ENCODE data around the gene VAPB. TPM values are rescaled to one million over a fixed set of nuclear protein-coding genes. Genes with fewer than 3 reads are reported as not detected.

VAPB gene
- total RNA-seq, 1 experiment from 2014 or later, result 51.1 TPM

DNA sequence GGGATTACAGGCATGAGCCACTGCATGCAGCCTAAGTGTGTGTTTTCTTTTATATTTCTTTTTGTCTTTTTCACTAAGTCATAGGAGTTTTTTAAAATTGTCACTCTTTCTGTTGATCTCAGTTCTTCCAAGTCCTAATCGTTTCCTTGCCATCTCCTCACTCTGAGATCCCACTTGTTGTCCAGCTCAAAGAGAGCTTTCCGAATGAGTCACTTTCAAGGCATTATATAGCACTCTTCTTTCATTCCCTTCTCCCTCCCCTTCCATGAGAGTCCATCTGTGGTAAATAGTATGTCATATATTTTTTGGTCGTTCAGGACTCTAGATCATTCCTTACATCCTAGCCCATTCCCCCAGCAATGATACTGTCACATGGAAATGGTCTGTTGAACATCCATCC is 4.3 kb downstream of the VAPB start:
- Histone ChIP-seq H3K27ac (ENCODE audit: low read depth, low read length) (no peak overlapping the region), H3K9ac (ENCODE audit: low read length) (no peak overlapping the region), H3K4me3 (replicated peaks in 1 of 2; ENCODE audit: low read depth in 1 of 2, low read length in 2 of 2) (no peak overlapping the region), H3K27me3 (ENCODE audit: insufficient read depth, low read length) (no peaks in the 10 kb centered on the region), H4K20me1 (ENCODE audit: insufficient read depth) (peaks cover 16% of the 10 kb centered on the region; the same call in 1 of the 2 replicates), H3K79me2 (ENCODE audit: insufficient read depth, low read length) (peaks cover 91% of the 10 kb centered on the region), H3K9me2 (ENCODE audit: insufficient read depth) (no peaks in the 10 kb centered on the region), H3K9me3 (ENCODE audit: control insufficient read depth in 1 of 2, insufficient read depth in 1 of 2, low read depth in 1 of 2, low read length in 2 of 2) (no peaks in the 10 kb centered on the region), H3K4me1 (ENCODE audit: control insufficient read depth in 1 of 2, insufficient read depth in 2 of 2, low read length in 2 of 2) (peaks cover 13 to 15% of the 10 kb centered on the region in 2 experiments), H3K36me3 (ENCODE audit: control insufficient read depth in 1 of 2, insufficient read depth in 2 of 2, low read length in 2 of 2) (peaks cover 11 to 17% of the 10 kb centered on the region in 2 experiments; a peak in 3 of 4 replicates), H2AFZ (ENCODE audit: low read depth, low read length, poor library complexity, severe bottlenecking) (no peak overlapping the region), H3K4me2 (ENCODE audit: low read length) (no peak overlapping the region)
- RAD21 ChIA-PET (ENCODE audit: low non-redundant PET in 1 of 2, low total read pairs in 2 of 2, uncharacterized antibody in 2 of 2, unreplicated experiment in 2 of 2), result no interaction called here
- no peak for ATAC-seq
- intact Hi-C loops (cut with micrococcal nuclease), result no loop called here
- DNase-seq (ENCODE audit: low read depth, low spot score), result no peak
- BruUV-seq (replicated peaks), result no TSS peak
- CTCF ChIA-PET, result no interaction called here
- TF ChIP-seq EZH2 (IDR thresholded peaks at IDR 0.05) (no peak), CEBPB (IDR thresholded peaks at IDR 0.05; ENCODE audit: low read depth) (no peak), POLR2AphosphoS5 (IDR thresholded peaks at IDR 0.05; ENCODE audit: low read depth, low read length) (no peak), EZH2phosphoT487 (IDR thresholded peaks at IDR 0.05; ENCODE audit: borderline replicate concordance) (no peak), SRF (IDR thresholded peaks at IDR 0.05; ENCODE audit: low read depth) (no peak), ELF1 (IDR thresholded peaks at IDR 0.05; ENCODE audit: borderline replicate concordance, low read depth) (no peak), POLR2A (IDR thresholded peaks at IDR 0.05; ENCODE audit: borderline replicate concordance, extremely low read depth, insufficient read depth, insufficient read length) (no peak), JUND (IDR thresholded peaks at IDR 0.05) (no peak)
- TF ChIP-seq, protein P1, sequence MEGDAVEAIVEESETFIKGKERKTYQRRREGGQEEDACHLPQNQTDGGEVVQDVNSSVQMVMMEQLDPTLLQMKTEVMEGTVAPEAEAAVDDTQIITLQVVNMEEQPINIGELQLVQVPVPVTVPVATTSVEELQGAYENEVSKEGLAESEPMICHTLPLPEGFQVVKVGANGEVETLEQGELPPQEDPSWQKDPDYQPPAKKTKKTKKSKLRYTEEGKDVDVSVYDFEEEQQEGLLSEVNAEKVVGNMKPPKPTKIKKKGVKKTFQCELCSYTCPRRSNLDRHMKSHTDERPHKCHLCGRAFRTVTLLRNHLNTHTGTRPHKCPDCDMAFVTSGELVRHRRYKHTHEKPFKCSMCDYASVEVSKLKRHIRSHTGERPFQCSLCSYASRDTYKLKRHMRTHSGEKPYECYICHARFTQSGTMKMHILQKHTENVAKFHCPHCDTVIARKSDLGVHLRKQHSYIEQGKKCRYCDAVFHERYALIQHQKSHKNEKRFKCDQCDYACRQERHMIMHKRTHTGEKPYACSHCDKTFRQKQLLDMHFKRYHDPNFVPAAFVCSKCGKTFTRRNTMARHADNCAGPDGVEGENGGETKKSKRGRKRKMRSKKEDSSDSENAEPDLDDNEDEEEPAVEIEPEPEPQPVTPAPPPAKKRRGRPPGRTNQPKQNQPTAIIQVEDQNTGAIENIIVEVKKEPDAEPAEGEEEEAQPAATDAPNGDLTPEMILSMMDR (IDR thresholded peaks at IDR 0.05 in 2 of 3, conservative IDR thresholded peaks at IDR 0.05 in 1 of 3; ENCODE audit: borderline replicate concordance in 1 of 3, insufficient read depth in 1 of 3, low read depth in 2 of 3, low read length in 2 of 3), result no peak
- TF ChIP-seq, protein P2, sequence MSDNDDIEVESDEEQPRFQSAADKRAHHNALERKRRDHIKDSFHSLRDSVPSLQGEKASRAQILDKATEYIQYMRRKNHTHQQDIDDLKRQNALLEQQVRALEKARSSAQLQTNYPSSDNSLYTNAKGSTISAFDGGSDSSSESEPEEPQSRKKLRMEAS (IDR thresholded peaks at IDR 0.05), result no peak
- TF ChIP-seq, protein P3, sequence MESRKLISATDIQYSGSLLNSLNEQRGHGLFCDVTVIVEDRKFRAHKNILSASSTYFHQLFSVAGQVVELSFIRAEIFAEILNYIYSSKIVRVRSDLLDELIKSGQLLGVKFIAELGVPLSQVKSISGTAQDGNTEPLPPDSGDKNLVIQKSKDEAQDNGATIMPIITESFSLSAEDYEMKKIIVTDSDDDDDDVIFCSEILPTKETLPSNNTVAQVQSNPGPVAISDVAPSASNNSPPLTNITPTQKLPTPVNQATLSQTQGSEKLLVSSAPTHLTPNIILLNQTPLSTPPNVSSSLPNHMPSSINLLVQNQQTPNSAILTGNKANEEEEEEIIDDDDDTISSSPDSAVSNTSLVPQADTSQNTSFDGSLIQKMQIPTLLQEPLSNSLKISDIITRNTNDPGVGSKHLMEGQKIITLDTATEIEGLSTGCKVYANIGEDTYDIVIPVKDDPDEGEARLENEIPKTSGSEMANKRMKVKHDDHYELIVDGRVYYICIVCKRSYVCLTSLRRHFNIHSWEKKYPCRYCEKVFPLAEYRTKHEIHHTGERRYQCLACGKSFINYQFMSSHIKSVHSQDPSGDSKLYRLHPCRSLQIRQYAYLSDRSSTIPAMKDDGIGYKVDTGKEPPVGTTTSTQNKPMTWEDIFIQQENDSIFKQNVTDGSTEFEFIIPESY (IDR thresholded peaks at IDR 0.05; ENCODE audit: extremely low read depth, insufficient replicate concordance, low read length), result no peak
- POLR2A ChIA-PET, result no interaction called here
